Ishikawa (cell line): ENCODE data around the gene COX5B.

Experiments
- CEBPB ChIP-seq: IDR thresholded peaks from 2 replicates; pipeline ENCODE4 v1.6.1; 2012
- EP300 ChIP-seq: IDR thresholded peaks from 2 replicates; pipeline ENCODE4 v1.6.1; 2012; ENCODE audit warnings: borderline replicate concordance

DNA sequence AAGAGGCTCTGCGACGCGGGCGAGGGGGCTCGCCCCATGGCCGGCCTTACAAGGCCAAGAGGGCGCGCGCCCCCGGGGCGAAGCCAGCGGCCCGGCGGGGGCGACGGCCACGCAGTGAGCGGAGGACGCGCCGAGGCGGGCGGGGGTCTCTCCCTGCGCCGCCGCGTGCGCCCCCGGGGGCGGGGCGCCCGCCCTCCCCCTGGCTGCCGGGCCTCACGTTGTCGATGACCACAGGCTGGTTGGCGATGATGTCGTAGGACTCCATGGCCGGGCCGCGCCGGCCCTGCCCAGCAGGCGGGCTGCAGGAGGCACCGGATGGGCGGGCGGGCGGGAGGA is 17.7 kb downstream of the COX5B start:
- TF ChIP-seq EP300 (no peak), CEBPB (no peak)
